AG10803 (cell line): Measurements from ENCODE around the gene FOLR2.
A peak's percentile ranks its signal among the peaks of the same experiment; 100 is the strongest.

Source experiments
- DNase-seq: peaks from one replicate; pipeline ENCODE4 v3.0.0; 2010; ENCODE audit warnings: low read depth
- H3K4me3 ChIP-seq: 2 replicates; pipeline ENCODE4 v1.5.1; 2011; ENCODE audit warnings: mild to moderate bottlenecking, low read length, control low read depth
- TF ChIP-seq, protein P1 (sequence below): conservative IDR thresholded peaks from 2 replicates; pipeline ENCODE4 v1.5.1; 2011; ENCODE audit warnings: mild to moderate bottlenecking, low read length, control low read depth, inconsistent platforms

The FOLR2 gene

DNA sequence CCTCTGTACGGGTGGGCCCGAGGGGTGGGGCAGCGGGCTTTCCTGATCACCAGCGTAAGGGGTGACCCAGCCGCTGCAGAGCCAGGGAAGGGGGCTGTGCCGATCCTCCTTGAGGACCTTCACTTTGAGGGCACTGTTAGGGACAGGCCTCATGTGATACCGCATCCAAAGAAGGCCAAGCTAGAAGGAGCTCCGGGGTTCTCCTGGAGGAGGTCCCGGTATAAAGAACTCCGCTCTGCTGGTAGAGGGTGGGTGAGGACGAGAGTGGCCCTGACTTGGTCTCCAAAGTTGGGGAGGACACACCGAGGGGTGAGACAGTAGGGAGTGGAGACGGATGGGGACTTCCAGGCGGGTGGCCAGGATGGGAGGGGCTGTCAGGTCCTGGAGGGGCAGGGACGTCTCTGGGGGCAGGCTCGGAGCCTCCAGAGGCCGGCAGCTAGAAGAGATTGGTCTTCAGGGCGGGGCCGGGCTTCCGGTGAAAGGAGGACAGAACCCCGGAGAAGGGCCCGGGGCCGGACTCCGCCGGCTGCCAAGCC, 22.8 kb downstream of the FOLR2 start:
- DNase-seq = peak; percentile 55
- H3K4me3 ChIP-seq = peak overlapping the region; percentile 43
- TF ChIP-seq, protein P1, sequence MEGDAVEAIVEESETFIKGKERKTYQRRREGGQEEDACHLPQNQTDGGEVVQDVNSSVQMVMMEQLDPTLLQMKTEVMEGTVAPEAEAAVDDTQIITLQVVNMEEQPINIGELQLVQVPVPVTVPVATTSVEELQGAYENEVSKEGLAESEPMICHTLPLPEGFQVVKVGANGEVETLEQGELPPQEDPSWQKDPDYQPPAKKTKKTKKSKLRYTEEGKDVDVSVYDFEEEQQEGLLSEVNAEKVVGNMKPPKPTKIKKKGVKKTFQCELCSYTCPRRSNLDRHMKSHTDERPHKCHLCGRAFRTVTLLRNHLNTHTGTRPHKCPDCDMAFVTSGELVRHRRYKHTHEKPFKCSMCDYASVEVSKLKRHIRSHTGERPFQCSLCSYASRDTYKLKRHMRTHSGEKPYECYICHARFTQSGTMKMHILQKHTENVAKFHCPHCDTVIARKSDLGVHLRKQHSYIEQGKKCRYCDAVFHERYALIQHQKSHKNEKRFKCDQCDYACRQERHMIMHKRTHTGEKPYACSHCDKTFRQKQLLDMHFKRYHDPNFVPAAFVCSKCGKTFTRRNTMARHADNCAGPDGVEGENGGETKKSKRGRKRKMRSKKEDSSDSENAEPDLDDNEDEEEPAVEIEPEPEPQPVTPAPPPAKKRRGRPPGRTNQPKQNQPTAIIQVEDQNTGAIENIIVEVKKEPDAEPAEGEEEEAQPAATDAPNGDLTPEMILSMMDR = no peak

- peak overlapping the region; percentile 43 for H3K4me3 ChIP-seq
- TF ChIP-seq, protein P1 = no peak
- DNase-seq = peak; percentile 33
These were observed 23.4 kb downstream of the FOLR2 start for GRCh38 chr11:72239849-72240460.

DNA sequence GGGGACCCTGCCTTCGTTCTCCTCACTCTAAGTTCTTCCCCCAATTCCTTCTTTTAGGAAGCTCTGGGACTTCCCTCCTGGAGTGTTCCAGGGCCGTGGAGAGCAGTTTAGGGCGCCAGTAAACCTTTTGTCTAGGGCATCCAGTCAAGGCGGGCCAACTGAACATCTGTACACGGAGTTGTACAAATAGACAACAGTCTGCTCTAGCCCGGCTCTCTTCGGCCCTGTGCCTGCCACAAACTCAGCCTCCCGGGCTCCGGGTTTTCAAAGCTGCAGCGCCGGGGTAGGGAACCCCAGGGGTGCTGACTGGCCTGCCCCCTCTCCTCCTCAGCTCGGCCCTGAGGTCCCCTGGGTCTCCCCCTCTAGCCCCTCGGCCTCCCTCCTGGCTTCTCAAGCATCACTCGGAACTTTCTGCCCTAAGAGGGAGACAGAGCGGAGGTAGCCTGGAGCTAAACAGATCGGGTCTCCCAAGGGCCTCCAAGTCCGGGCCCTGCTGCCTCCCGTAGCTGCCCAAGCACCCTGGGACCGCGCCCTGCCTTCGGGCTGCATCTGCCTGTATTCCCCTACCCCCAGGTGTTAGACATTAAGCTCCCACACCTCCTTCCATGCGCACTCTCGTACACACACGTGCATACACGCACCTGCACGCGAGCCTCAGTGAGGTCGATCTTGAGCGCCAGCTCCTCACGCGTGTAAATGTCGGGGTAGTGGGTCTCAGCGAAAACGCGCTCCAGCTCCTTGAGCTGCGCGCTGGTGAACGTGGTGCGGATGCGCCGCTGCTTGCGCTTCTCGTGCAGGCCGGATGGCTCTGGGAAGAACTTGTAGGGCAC, 24.1 kb downstream of the FOLR2 start:
- no peak for DNase-seq
- TF ChIP-seq, protein P1 = no peak
- peak overlapping the region; percentile 31; the same call in 1 of the 2 replicates for H3K4me3 ChIP-seq

- DNase-seq = no peak
- no peak overlapping the region for H3K4me3 ChIP-seq
- TF ChIP-seq, protein P1 = no peak
These were observed 24.7 kb downstream of the FOLR2 start for GRCh38 chr11:72241291-72241781.

- TF ChIP-seq, protein P1 = no peak
- DNase-seq = no peak
- no peak overlapping the region for H3K4me3 ChIP-seq
These were observed 25.5 kb downstream of the FOLR2 start for GRCh38 chr11:72242141-72242540.

GRCh38 chr11:72243173-72244059, 26.8 kb downstream of the FOLR2 start:
- DNase-seq = no peak
- H3K4me3 ChIP-seq = no peak overlapping the region

More at GRCh38 chr11:72243173-72244059, 26.8 kb downstream of the FOLR2 start:
- TF ChIP-seq, protein P1 = no peak
